Esophagus squamous epithelium (tissue), 5 donors: ENCODE data around the gene CMPK1. TPM values are rescaled to one million over a fixed set of nuclear protein-coding genes. Genes with fewer than 3 reads are reported as not detected.

Experiments
- DNase-seq: peaks from one replicate; lab custom pipeline; 2025; lab: John Stamatoyannopoulos, UW
- H3K27ac ChIP-seq, 4 donors: fragments of 200-600 bp; sonication (generic); one replicate each; pipeline ENCODE4 v1.5.1; 2016 to 2019; ENCODE audit warnings: mild to moderate bottlenecking in 1 of 4
- H3K27me3 ChIP-seq, 4 donors: fragments of 200-600 bp; sonication (generic); 1 replicate in 3 of 4; 2 replicates in 1 of 4; pipeline versions ENCODE4 v1.5.1 to v1.6.0; 2017 to 2021; ENCODE audit warnings: antibody characterized with exemption in 1 of 4
- H3K36me3 ChIP-seq, 3 donors: fragments of 200-600 bp; sonication (generic); one replicate each; pipeline ENCODE4 v1.5.1; 2016 to 2019
- H3K4me1 ChIP-seq, 3 donors: fragments of 200-600 bp; sonication (generic); one replicate each; pipeline ENCODE4 v1.5.1; 2017 to 2019
- H3K4me3 ChIP-seq, 4 donors: fragments of 200-600 bp; sonication (generic); 1 replicate in 3 of 4; 2 replicates in 1 of 4; pipeline ENCODE4 v1.5.1; 2016 to 2019; ENCODE audit warnings: mild to moderate bottlenecking in 2 of 4, moderate library complexity in 1 of 4
- H3K9me3 ChIP-seq, 3 donors: fragments of 200-600 bp; sonication (generic); one replicate each; pipeline ENCODE4 v1.5.1; 2016 to 2019
- POLR2A ChIP-seq, 4 donors: fragments of 450-650 bp; IDR thresholded peaks; one replicate each; pipeline ENCODE4 v1.6.1; 2017; ENCODE audit warnings: antibody characterized with exemption in 4 of 4, mild to moderate bottlenecking in 4 of 4, moderate library complexity in 3 of 4
- WGBS, 2 donors: methylation state at CpG; one replicate each; pipeline ENCODE4 v1.1.5; 2018; 5-methylcytosine and 5-hydroxymethylcytosine counted together
- intact Hi-C: fragments of 100-400 bp; cut with DNase I; formaldehyde crosslinking; loops from one replicate; pipeline ENCODE4 v1.15.0; 2022
- total RNA-seq, 4 donors: library from RNA; depleted of rRNA; stranded (reverse); fragments of >200 nt; gene quantifications; one replicate each; pipeline ENCODE4 v1.1.0, GENCODE V29; 2016
- TF ChIP-seq, protein P1 (sequence below), 6 experiments: fragments of 450-650 bp in 4 of 6; fragments of 200-600 bp in 2 of 6; sonication (generic) in 2 of 6; IDR thresholded peaks; one replicate each; pipeline ENCODE4 v1.5.1; 2016 to 2019; ENCODE audit warnings: antibody characterized with exemption in 6 of 6, mild to moderate bottlenecking in 4 of 6, moderate library complexity in 4 of 6
- donor health status: DM: yes; HTN: yes; CAD: no.

Gene CMPK1
- total RNA-seq, 4 donors from 2014 or later, result 124 to 177 (median 133) TPM

- Histone ChIP-seq H3K27ac (no peak overlapping the region), H3K4me3 (no peak overlapping the region), H3K36me3 (no peaks in the 10 kb centered on the region), H3K9me3 (no peaks in the 10 kb centered on the region), H3K4me1 (peaks cover 0 to 4% (median 2%) of the 10 kb centered on the region in 3 donors), H3K27me3 (peaks cover 0 to 91% (median 5%) of the 10 kb centered on the region in 4 donors)
- 52 to 70% methylated on average over 2 of the region's 2 CpGs for WGBS, 2 donors
- DNase-seq, result no peak
- TF ChIP-seq POLR2A (IDR thresholded peaks at IDR 0.05), result no peak
- TF ChIP-seq, protein P1, sequence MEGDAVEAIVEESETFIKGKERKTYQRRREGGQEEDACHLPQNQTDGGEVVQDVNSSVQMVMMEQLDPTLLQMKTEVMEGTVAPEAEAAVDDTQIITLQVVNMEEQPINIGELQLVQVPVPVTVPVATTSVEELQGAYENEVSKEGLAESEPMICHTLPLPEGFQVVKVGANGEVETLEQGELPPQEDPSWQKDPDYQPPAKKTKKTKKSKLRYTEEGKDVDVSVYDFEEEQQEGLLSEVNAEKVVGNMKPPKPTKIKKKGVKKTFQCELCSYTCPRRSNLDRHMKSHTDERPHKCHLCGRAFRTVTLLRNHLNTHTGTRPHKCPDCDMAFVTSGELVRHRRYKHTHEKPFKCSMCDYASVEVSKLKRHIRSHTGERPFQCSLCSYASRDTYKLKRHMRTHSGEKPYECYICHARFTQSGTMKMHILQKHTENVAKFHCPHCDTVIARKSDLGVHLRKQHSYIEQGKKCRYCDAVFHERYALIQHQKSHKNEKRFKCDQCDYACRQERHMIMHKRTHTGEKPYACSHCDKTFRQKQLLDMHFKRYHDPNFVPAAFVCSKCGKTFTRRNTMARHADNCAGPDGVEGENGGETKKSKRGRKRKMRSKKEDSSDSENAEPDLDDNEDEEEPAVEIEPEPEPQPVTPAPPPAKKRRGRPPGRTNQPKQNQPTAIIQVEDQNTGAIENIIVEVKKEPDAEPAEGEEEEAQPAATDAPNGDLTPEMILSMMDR (IDR thresholded peaks at IDR 0.05), result no peak
- intact Hi-C loops, result no loop called here
Observed at GRCh38 chr1:47411436-47411835, 77.8 kb downstream of the CMPK1 start.

DNA sequence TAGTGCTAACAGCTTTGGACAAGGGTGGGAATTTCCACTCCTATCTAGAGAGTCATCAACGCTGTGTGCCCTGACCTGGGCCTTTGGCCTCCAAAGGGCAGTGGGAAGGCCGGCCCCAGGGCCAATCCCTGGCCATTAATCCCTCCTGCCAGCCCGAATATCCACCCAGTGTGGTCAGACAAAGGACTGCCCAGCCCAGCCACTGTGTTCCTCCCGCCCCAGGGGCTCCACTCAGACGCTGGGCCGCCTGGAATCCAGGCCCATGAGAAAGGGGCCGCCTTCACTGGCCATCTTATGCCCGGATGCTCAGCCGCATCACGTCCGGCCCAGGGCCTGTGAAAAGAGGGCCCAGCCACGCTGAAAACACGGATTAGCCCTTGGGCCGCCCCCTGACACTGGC lies 78.8 kb downstream of the CMPK1 start:
- no peak overlapping the region for H3K4me3 ChIP-seq
- H3K27me3 ChIP-seq, result peaks cover 0 to 94% (median 5%) of the 10 kb centered on the region in 4 donors
- WGBS, 2 donors, result 91 to 99% methylated on average over 4 to 10 of the region's 14 CpGs
- TF ChIP-seq POLR2A (IDR thresholded peaks at IDR 0.05), result no peak
- TF ChIP-seq, protein P1 (IDR thresholded peaks at IDR 0.05), result no peak
- no peaks in the 10 kb centered on the region for H3K36me3 ChIP-seq
- intact Hi-C loops, result no loop called here
- H3K27ac ChIP-seq, result no peak overlapping the region
- peaks cover 0 to 12% (median 10%) of the 10 kb centered on the region in 3 donors for H3K4me1 ChIP-seq
- no peaks in the 10 kb centered on the region for H3K9me3 ChIP-seq
- no peak for DNase-seq

GRCh38 chr1:47415728-47416318 lies 82.2 kb downstream of the CMPK1 start, which contains the start of gene FOXE3:
FOXE3 (plus strand) TSS chr1:47416285; CDS start chr1:47416316, 31 bp downstream.
- no peak within 1 kb of the TSS for H3K27ac ChIP-seq
- H3K4me1 ChIP-seq, result peaks cover 0 to 12% (median 10%) of the 10 kb centered on the region in 3 donors
- intact Hi-C loops, result no loop called here
- DNase-seq, result no peak
- H3K4me3 ChIP-seq, result peak within 1 kb of the TSS in 2 of 4 donors; percentile 29 to 61
- H3K36me3 ChIP-seq, result no peaks in the 10 kb centered on the region
- WGBS, 2 donors, result 32 to 34% methylated on average over 16 to 21 of the region's 21 CpGs
- H3K9me3 ChIP-seq, result no peaks in the 10 kb centered on the region
- TF ChIP-seq POLR2A (IDR thresholded peaks at IDR 0.05), result no peak
- TF ChIP-seq, protein P1 (IDR thresholded peaks at IDR 0.05), result no peak
- peaks cover 0 to 96% (median 5%) of the 10 kb centered on the region in 4 donors for H3K27me3 ChIP-seq

- no peak for TF ChIP-seq POLR2A (IDR thresholded peaks at IDR 0.05)
- TF ChIP-seq, protein P1 (IDR thresholded peaks at IDR 0.05), result no peak
- no peak for DNase-seq
- peak overlapping the region in 2 of 4 donors; percentile 29 to 61 for H3K4me3 ChIP-seq
- peaks cover 0 to 98% (median 5%) of the 10 kb centered on the region in 4 donors for H3K27me3 ChIP-seq
- WGBS, 2 donors, result 0 to 17% methylated on average over 2 to 3 of the region's 134 CpGs
- H3K4me1 ChIP-seq, result peaks cover 0 to 12% (median 10%) of the 10 kb centered on the region in 3 donors
- no peaks in the 10 kb centered on the region for H3K36me3 ChIP-seq
- H3K9me3 ChIP-seq, result no peaks in the 10 kb centered on the region
- no peak overlapping the region for H3K27ac ChIP-seq
- intact Hi-C loops, result no loop called here
Observed at GRCh38 chr1:47416319-47417169, 83.0 kb downstream of the CMPK1 start.
